EH (cell line): ENCODE measurements around the gene DGKH.
"Not testable (repeated sequence)": the region's sequence is repeated elsewhere in the genome, so short reads cannot be mapped to it uniquely, and the experiment has no call there.

Source experiments
- DNase-seq: peaks from one replicate; pipeline ENCODE4 v3.0.0-alpha.2; 2015; ENCODE audit warnings: low read depth

The DGKH gene

GRCh38 chr13:42041684-42042035 is 6.8 kb upstream of the DGKH start:
- peak; percentile 70 for DNase-seq

GRCh38 chr13:42043676-42044075 is 4.8 kb upstream of the DGKH start:
- no peak for DNase-seq

DNA sequence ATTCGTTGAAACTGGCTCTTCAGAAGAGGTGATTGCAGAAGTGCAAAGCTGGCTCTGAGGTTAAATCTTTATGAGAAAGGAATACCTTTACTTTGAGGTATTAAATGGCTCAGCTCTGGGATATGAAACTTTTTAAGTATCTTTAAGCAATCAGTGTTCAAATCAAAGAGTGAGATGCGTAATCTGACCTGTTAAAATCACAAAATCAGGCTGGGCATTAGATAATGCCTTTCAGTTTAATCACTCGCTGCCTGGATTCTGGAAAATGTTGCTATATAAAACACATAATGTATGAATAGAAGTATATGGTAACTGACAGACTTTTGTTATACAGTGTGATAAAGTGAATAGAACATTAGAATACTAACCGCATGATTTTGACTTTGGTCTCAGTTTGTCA is 2.0 kb upstream of the DGKH start:
- DNase-seq: no peak

DNA sequence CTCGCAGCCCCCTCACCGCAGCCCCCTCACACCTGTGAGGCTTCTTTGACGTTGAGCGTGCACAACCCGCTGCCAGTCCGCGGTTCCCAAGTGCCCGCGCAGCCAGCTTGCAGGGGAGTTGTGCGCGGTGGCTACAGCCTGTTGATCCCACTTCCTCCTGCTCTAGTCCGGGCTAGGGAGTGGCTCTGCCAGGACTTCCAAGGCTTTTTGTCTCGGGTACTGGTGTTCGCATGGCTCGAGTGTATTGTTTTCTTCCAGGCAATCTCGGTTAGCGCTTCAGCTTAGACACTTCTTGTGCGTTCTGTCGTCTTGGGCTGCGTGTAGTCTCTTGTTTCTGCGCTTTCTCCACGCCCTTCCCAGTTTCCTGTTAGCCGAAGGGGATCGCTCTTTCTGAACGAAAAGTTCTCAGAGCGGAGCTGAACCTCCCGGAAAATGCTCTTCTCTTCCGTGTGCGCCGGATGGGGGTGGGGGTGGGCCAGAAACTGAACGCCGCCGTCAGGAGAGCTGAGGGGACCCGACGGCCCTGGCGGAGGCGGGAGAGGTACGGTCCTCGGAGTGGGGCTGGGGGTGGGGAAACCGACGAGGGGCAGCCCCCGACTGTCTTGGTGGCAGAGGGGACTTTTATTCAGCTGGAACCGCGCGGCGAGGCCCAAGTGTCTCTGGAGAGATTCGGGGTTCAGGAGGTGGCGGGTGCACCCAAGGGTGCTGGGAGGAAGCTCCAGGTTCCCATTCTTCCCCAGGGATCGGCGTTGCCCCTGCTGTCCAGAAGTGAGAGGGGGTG is 697 bp upstream of the DGKH start:
- peak; percentile 79 for DNase-seq

DNA sequence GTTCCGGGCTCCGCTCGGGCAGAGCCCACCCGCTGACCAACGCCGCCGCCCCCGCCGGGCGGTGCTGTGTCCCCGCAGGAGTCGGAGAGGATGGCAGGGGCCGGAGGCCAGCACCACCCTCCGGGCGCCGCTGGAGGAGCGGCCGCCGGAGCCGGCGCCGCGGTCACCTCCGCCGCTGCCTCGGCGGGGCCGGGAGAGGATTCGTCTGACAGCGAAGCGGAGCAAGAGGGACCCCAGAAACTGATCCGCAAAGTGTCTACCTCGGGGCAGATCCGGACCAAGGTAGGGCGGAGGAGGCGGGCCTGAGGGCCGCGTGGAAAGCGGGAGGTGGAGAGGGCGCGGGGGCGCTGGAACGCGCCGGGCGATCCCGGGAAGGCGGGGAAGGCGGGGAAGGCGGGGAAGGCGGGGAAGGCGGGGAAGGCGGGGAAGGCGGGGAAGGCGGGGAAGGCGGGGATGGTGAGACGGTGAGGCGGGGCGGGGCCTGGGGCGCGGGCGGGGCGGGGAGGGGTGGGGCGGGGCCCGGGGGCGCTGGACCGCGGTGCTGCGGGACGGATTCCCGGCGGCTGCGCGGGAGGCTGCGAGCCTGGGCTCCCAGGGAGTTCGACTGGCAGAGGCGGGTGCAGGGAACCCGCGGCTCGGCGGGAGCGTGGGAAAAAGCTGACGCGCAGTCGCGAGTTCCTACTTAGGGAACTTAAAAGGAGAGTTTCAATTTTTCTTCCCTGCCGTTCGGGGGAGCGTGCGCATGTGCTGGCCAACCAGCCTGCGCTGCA is 421 bp downstream of the DGKH start:
- peak; percentile 82 for DNase-seq

DNA sequence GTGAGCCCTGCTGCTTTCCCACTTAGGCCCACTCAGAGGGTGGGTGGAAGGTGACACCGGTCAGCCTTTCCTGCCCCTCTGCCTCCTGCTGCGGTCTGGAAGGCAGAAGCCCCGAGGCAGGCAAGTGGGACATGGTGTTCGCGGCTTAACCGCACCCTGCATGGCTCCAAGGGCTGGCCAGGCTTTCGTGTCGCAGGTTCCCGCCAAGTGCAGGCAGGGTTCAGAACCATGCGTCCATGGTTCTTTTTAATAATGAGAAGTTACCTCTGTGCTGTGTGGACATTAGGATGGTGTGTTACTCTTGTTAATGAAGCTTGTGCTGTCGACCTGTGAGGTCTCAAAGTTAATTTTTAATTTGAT is 986 bp downstream of the DGKH start:
- DNase-seq: no peak

GRCh38 chr13:42054798-42055499 is 6.5 kb downstream of the DGKH start:
- DNase-seq: no peak

GRCh38 chr13:42055500-42056085 is 7.1 kb downstream of the DGKH start:
- no peak for DNase-seq

DNA sequence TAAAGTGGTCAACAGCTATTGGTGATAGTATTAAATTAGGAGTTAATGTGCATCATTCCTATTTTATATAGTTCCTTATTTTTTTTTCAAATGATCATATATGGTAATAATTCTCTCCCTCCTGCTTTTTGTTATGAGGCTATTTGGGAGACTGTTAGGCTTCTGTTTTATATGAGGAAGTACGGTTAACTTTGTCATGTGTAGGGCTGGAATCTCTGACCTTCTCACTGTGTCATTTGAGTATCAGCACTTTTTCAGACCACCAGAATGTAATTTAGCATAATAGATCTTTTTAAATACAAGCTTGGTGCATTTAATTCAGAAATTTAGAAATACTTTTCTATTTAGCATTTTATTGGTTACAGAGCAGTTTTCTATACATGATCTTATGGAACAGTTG is 7.7 kb downstream of the DGKH start:
- DNase-seq: no peak

- no peak for DNase-seq
These were observed 8.1 kb downstream of the DGKH start for GRCh38 chr13:42056583-42056982.

- DNase-seq: no peak
These were observed 9.6 kb downstream of the DGKH start for GRCh38 chr13:42057918-42058530.

DNA sequence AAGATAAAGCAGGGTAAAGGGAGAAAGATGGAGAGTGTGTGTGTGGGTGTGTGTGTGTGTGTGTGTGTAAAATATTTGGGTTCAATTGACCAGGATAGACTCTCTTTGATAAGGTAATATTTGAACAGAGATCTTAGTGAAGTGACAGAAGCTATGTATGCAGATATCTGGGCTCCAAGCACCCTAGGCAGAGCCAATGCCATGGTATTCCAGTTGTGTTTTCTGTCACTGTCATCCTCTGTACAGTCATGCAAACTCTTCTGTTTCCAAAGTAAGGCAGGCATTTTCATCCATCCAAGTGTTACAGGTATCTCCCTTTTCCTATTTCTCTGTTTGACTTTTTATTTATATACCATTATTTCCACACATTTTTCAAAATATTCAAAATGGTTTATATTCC is 13.5 kb downstream of the DGKH start:
- DNase-seq: no peak

GRCh38 chr13:42063105-42063504 is 14.7 kb downstream of the DGKH start:
- DNase-seq: no peak

GRCh38 chr13:42064259-42064658 is 15.8 kb downstream of the DGKH start:
- DNase-seq: peak; percentile 33

DNA sequence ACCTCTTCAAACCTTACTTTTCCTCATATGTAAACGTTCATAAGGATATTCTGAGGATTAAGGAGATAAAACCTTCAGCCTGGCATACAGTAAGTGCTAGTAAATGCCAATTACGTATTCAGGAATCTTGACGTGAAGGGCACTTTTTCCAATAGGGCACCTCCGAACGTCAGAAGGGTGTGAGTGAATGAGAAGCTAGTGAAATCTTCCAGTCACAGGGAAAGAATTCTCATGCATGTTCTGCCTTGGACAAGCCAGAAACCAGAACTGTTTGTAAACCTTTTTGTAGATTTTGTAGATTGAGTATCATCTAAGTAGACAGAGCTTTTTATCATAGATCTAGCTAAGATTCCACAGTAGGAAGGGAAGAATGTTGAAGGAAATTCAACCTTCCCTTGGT is 16.5 kb downstream of the DGKH start:
- DNase-seq: peak; percentile 24

DNA sequence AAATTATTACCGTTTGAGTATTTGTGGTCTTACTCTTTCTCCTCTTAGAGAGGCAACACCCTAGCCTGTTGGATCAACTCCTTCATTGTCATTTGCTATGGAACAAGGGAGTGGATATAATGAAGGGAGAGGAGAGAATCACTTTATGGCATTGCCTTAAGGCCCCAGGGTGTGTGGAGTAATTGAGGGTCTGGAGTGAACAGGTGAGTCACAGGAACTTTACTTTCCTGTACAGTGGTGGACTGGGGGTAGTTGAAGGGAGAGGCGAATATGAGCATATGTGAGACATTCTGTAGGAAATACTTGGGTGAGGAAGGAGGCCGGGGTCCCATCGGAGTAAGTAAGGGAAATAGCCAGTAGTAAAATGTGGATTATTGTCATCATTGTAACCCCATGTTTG is 17.0 kb downstream of the DGKH start:
- no peak for DNase-seq

DNA sequence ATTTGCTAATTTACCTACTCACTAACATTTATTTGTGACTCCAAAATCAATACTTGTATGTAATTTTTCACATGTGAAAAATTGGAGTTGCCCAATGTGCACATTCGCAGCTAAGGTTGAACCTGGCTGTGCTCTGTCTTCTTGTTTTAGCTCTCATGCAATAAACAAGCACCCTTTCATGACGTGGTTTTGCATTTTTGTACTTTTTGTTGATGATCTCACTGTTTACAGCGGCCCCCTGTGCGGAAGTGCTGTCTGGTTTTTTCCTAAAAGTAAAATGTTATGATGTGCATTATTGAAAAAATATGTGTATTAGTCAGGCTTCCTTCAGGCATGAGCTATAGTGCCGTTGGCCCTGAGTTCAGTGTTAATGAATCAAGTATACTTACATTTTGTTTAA is 18.1 kb downstream of the DGKH start:
- DNase-seq: peak; percentile 87

GRCh38 chr13:42068886-42069285 is 20.4 kb downstream of the DGKH start:
- DNase-seq: no peak

GRCh38 chr13:42070599-42070998 is 22.2 kb downstream of the DGKH start:
- DNase-seq: peak; percentile 18

GRCh38 chr13:42071179-42071578 is 22.7 kb downstream of the DGKH start:
- not testable (repeated sequence) for DNase-seq

GRCh38 chr13:42071672-42072419 is 23.4 kb downstream of the DGKH start:
- peak; percentile 13 for DNase-seq

DNA sequence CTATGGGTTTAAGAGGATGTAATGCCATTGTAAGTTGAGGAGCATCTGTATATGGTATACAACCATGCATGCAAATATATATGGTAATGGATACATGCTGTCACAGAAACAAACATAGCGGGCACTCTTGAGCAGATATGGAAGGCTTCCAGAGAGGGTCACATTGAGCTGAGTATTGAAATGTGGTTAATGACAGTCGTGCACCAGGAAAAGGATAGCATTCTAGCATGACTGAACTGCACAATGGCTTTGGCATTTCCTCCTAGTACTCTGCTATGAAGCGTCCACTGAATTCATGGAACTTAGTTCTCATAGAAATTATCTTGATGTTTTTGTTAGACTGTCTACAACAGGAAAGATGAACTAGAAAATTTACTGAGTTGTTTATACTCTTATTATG is 25.2 kb downstream of the DGKH start:
- DNase-seq: peak; percentile 54
